Mesothelial cell of epicardium (in vitro differentiated cells): ENCODE measurements around the gene ZC3HAV1L. TPM values are rescaled to one million over a fixed set of nuclear protein-coding genes. Genes with fewer than 3 reads are reported as not detected.
A peak's percentile ranks its signal among the peaks of the same experiment; 100 is the strongest.
"Not testable (repeated sequence)": the region's sequence is repeated elsewhere in the genome, so short reads cannot be mapped to it uniquely, and the experiment has no call there.

Experiments used
- DNase-seq, 2 experiments: peaks; one replicate each; pipeline ENCODE4 v3.0.0; 2021; ENCODE audit warnings: low spot score in 2 of 2; ENCODE audit not compliant: unreplicated experiment in 2 of 2
- H3K27ac Mint-ChIP-seq: 2 replicates; pipeline ENCODE4 v1.8.0; 2021; ENCODE audit warnings: mixed read lengths
- H3K27me3 Mint-ChIP-seq: 2 replicates; pipeline ENCODE4 v1.8.0; 2021; ENCODE audit warnings: low read depth, mixed read lengths
- H3K36me3 Mint-ChIP-seq: 2 replicates; pipeline ENCODE4 v1.8.0; 2021; ENCODE audit warnings: mixed read lengths
- H3K4me1 Mint-ChIP-seq: 2 replicates; pipeline ENCODE4 v1.8.0; 2021; ENCODE audit warnings: mixed read lengths
- H3K4me3 Mint-ChIP-seq: 2 replicates; pipeline ENCODE4 v1.8.0; 2021; ENCODE audit warnings: mild to moderate bottlenecking, moderate library complexity, mixed read lengths
- H3K9me3 Mint-ChIP-seq: 2 replicates; pipeline ENCODE4 v1.8.0; 2021; ENCODE audit warnings: mixed read lengths
- CTCF ChIP-seq: fragments of 200-600 bp; sonication (generic); IDR thresholded peaks from one replicate; pipeline ENCODE4 v1.5.0; 2021; ENCODE audit warnings: antibody characterized with exemption; ENCODE audit not compliant: unreplicated experiment
- total RNA-seq: library from RNA; stranded (reverse); gene quantifications from 3 replicates; pipeline ENCODE4 v1.2.1, GENCODE V29; 2021

Gene ZC3HAV1L
- total RNA-seq, 1 donor from 2014 or later = 1.9 TPM

DNA sequence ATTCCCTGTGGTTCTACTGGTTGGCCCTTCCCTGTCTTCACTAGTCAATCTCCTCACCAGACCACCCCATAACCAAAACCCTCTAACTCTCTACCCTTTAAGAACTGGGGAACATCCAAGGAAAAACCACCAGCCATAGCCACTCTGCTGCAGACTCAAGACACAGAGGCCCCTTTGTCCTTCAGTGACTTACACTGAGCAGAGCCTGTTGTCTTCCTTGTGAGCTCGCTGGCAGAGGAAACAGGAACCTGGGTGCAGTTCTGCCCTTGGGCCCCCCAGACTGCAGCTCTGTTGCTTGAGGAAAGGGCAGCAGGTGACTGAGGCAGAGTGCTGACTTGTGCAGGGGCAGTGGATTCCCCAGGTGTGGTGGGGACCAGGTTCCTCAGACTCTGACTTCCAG is 43.1 kb upstream of the ZC3HAV1L start:
- no peak overlapping the region for H3K27ac Mint-ChIP-seq
- no peak for TF ChIP-seq CTCF

DNA sequence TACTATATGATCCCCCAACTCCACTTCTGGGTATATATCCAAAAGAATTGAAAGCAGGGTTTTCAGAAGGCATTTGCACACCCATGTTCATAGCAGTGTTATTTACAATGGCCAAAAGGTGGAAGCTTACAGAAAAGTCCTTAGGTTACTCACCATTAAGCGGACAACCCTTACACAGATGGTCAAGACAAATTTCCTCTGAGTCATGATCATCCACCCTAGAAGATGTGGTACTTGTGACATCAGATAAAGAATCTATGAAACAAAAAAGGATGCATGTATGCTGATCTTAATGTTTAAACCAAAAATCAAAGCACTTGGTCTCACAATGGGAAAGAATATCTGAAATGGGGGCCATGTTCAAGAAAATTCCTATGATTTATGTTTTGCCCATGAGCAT is 42.6 kb upstream of the ZC3HAV1L start:
- Mint-ChIP-seq H3K4me1 (peaks cover 2% of the 10 kb centered on the region), H3K27ac (no peak overlapping the region), H3K36me3 (peaks cover 43% of the 10 kb centered on the region), H3K9me3 (no peaks in the 10 kb centered on the region), H3K4me3 (no peak overlapping the region), H3K27me3 (no peaks in the 10 kb centered on the region)
- no peak for TF ChIP-seq CTCF
- no peak for DNase-seq

More for the DNA sequence above, 43.1 kb upstream of the ZC3HAV1L start:
- no peak for DNase-seq
- Mint-ChIP-seq H3K4me3 (no peak overlapping the region), H3K36me3 (peaks cover 43% of the 10 kb centered on the region), H3K9me3 (no peaks in the 10 kb centered on the region), H3K27me3 (no peaks in the 10 kb centered on the region), H3K4me1 (peaks cover 2% of the 10 kb centered on the region)

DNA sequence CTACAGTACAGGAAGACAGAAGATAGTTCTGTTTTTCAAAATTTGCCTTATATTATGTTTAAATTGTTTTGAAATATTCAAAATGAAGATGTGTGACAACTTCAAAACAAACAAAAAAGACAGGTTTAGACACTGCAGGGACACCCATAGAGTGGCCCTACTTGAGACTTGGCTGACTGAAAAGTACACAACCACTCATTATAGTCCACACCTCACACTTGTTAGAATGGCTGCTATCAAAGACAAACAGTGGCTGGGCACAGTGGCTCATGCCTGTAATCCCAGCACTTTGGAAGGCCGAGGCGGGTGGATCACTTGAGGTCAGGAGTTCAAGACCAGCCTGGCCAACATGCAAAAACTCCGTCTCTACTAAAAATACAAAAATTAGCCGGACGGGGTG is 41.9 kb upstream of the ZC3HAV1L start:
- not testable (repeated sequence) for H3K27me3 Mint-ChIP-seq, H3K4me3 Mint-ChIP-seq, H3K4me1 Mint-ChIP-seq, DNase-seq, H3K9me3 Mint-ChIP-seq, H3K27ac Mint-ChIP-seq
- peaks cover 38% of the 10 kb centered on the region for H3K36me3 Mint-ChIP-seq

DNA sequence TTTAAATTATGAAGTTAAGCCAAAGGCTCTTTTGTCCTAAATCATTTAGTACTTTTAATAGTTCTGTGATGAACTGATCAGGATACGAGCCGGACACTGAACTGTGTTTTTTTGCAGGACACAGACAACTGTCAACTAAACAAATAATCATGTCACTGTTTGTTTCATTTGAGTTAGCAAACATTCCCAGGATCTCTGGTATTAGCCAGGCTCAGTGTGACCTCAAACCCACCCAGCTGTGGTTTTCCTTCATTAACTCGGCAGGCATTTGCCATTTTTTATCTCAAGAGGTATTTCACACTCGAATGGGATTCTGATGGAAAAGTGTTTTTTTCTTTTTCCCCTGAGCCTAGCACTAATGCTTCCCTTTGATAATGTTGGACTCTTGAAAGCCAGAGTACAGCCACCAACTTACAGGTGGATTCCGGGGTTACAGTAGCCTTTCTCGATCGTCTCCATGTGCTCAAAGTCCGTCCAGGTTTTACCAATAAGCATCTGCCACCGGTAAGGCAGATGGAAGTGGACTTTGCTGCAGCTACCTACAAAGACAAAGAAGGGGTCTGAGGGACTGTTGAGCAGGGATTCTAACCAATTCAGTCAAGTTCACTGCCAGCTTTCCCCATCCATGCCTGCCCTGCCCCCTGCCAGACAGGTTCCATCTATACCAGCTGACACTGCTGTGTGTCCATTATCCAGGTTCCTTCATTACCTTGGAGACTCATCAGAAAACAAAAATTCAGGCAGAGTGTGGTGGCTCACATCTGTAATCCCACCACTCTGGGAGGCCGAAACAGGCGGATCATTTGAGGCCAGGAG is 40.2 kb upstream of the ZC3HAV1L start:
- H3K4me1 Mint-ChIP-seq = peaks cover 2% of the 10 kb centered on the region
- no peak overlapping the region for H3K4me3 Mint-ChIP-seq
- H3K27me3 Mint-ChIP-seq = no peaks in the 10 kb centered on the region
- H3K9me3 Mint-ChIP-seq = no peaks in the 10 kb centered on the region
- peaks cover 44% of the 10 kb centered on the region for H3K36me3 Mint-ChIP-seq
- no peak for DNase-seq
- H3K27ac Mint-ChIP-seq = peak overlapping the region; percentile 30
- no peak for TF ChIP-seq CTCF

GRCh38 chr7:139075031-139075652 is 39.3 kb upstream of the ZC3HAV1L start:
- DNase-seq = peak in 1 of 2 experiments; percentile 50
- H3K4me1 Mint-ChIP-seq = peaks cover 2% of the 10 kb centered on the region
- peaks cover 38% of the 10 kb centered on the region for H3K36me3 Mint-ChIP-seq
- H3K9me3 Mint-ChIP-seq = no peaks in the 10 kb centered on the region
- no peaks in the 10 kb centered on the region for H3K27me3 Mint-ChIP-seq
- peak overlapping the region; percentile 77 for H3K27ac Mint-ChIP-seq
- H3K4me3 Mint-ChIP-seq = no peak overlapping the region
- TF ChIP-seq CTCF = peak; percentile 89

- TF ChIP-seq CTCF = no peak
- Mint-ChIP-seq H3K36me3 (peaks cover 42% of the 10 kb centered on the region), H3K27me3 (no peaks in the 10 kb centered on the region), H3K9me3 (peaks cover 4% of the 10 kb centered on the region), H3K4me3 (no peak overlapping the region), H3K27ac (no peak overlapping the region), H3K4me1 (peaks cover 2% of the 10 kb centered on the region)
- no peak for DNase-seq
Measured at GRCh38 chr7:139072796-139073195, 37.0 kb upstream of the ZC3HAV1L start.
